ENCODE results near the gene UBE3C. TPM values are rescaled to one million over a fixed set of nuclear protein-coding genes. Genes with fewer than 3 reads are reported as not detected.

Gene UBE3C
- total and polyA plus RNA-seq, 2 of the 13 experiments (the other 11 are each of a cell fraction or from before 2014, with no cell fraction given) = 27.0 to 48.2 TPM

DNA sequence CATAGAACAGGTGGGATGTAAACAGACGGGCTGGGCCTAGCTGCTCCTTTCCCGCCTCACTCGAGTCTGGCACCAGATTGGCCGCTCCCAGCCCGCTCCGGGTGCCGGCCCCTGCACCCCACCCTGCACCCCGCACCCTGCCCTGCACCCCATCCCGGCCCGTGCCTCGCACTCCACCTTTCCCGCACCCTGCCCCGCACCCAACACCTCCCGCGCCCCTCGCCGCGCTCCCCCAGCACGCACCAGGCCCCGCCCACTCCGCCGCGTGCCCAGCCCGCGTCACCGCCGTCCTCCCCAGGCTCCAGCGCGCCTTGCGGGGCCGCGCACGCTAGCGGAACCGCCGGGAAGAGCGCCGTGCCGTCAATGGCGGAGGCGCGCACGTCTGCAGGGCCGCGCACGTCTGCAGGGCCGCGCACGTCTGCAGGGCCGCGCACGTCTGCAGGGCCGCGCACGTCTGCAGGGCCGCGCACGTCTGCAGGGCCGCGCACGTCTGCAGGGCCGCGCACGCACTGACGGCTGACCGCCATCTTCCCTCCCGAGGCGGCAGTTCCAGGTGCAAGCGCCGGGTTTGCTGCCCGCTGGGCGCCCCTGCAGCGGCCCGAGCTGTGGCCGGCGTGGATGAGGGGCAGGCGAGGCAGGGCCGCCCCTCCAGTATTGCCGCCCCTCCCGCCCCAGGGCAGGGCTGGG lies at the start of gene UBE3C (continued):
- TF ChIP-seq, protein P1, sequence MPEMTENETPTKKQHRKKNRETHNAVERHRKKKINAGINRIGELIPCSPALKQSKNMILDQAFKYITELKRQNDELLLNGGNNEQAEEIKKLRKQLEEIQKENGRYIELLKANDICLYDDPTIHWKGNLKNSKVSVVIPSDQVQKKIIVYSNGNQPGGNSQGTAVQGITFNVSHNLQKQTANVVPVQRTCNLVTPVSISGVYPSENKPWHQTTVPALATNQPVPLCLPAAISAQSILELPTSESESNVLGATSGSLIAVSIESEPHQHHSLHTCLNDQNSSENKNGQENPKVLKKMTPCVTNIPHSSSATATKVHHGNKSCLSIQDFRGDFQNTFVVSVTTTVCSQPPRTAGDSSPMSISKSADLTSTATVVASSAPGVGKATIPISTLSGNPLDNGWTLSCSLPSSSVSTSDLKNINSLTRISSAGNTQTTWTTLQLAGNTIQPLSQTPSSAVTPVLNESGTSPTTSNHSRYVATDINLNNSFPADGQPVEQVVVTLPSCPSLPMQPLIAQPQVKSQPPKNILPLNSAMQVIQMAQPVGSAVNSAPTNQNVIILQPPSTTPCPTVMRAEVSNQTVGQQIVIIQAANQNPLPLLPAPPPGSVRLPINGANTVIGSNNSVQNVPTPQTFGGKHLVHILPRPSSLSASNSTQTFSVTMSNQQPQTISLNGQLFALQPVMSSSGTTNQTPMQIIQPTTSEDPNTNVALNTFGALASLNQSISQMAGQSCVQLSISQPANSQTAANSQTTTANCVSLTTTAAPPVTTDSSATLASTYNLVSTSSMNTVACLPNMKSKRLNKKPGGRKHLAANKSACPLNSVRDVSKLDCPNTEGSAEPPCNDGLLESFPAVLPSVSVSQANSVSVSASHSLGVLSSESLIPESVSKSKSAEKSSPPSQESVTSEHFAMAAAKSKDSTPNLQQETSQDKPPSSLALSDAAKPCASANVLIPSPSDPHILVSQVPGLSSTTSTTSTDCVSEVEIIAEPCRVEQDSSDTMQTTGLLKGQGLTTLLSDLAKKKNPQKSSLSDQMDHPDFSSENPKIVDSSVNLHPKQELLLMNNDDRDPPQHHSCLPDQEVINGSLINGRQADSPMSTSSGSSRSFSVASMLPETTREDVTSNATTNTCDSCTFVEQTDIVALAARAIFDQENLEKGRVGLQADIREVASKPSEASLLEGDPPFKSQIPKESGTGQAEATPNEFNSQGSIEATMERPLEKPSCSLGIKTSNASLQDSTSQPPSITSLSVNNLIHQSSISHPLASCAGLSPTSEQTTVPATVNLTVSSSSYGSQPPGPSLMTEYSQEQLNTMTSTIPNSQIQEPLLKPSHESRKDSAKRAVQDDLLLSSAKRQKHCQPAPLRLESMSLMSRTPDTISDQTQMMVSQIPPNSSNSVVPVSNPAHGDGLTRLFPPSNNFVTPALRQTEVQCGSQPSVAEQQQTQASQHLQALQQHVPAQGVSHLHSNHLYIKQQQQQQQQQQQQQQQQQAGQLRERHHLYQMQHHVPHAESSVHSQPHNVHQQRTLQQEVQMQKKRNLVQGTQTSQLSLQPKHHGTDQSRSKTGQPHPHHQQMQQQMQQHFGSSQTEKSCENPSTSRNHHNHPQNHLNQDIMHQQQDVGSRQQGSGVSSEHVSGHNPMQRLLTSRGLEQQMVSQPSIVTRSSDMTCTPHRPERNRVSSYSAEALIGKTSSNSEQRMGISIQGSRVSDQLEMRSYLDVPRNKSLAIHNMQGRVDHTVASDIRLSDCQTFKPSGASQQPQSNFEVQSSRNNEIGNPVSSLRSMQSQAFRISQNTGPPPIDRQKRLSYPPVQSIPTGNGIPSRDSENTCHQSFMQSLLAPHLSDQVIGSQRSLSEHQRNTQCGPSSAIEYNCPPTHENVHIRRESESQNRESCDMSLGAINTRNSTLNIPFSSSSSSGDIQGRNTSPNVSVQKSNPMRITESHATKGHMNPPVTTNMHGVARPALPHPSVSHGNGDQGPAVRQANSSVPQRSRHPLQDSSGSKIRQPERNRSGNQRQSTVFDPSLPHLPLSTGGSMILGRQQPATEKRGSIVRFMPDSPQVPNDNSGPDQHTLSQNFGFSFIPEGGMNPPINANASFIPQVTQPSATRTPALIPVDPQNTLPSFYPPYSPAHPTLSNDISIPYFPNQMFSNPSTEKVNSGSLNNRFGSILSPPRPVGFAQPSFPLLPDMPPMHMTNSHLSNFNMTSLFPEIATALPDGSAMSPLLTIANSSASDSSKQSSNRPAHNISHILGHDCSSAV (CRISPR knock-in tag; IDR thresholded peaks at IDR 0.05; ENCODE audit: borderline replicate concordance) = no peak
- TF ChIP-seq TEAD2 (CRISPR knock-in tag; IDR thresholded peaks at IDR 0.05) (no peak), ZNF432 (CRISPR knock-in tag; IDR thresholded peaks at IDR 0.05; ENCODE audit: borderline replicate concordance) (no peak), KDM1A (CRISPR knock-in tag; IDR thresholded peaks at IDR 0.05) (no peak), ZBTB21 (CRISPR knock-in tag; IDR thresholded peaks at IDR 0.05) (no peak), ZNF7 (CRISPR knock-in tag; IDR thresholded peaks at IDR 0.05) (no peak), ZFP36L2 (CRISPR knock-in tag; IDR thresholded peaks at IDR 0.05) (no peak), PCBP1 (IDR thresholded peaks at IDR 0.05; ENCODE audit: borderline replicate concordance, low read depth, low read length) (no peak), EP300 (IDR thresholded peaks at IDR 0.05; ENCODE audit: low read depth in 2 of 2, low read length in 2 of 2) (no peak), EP300 (CRISPR knock-in tag; IDR thresholded peaks at IDR 0.05; ENCODE audit: borderline replicate concordance) (no peak)
- TF ChIP-seq, protein P2, sequence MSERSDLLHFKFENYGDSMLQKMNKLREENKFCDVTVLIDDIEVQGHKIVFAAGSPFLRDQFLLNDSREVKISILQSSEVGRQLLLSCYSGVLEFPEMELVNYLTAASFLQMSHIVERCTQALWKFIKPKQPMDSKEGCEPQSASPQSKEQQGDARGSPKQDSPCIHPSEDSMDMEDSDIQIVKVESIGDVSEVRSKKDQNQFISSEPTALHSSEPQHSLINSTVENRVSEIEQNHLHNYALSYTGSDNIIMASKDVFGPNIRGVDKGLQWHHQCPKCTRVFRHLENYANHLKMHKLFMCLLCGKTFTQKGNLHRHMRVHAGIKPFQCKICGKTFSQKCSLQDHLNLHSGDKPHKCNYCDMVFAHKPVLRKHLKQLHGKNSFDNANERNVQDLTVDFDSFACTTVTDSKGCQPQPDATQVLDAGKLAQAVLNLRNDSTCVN (CRISPR knock-in tag; IDR thresholded peaks at IDR 0.05; ENCODE audit: borderline replicate concordance) = no peak
- TF ChIP-seq, protein P3, sequence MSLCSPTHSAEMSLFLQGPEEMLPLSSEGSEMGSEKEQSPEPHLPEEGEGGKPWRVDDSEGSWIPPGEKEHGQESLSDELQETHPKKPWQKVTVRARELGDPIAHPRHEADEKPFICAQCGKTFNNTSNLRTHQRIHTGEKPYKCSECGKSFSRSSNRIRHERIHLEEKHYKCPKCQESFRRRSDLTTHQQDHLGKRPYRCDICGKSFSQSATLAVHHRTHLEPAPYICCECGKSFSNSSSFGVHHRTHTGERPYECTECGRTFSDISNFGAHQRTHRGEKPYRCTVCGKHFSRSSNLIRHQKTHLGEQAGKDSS (CRISPR knock-in tag; IDR thresholded peaks at IDR 0.05; ENCODE audit: borderline replicate concordance, low read depth) = peak; percentile 49; the same call in 1 of the 2 replicates
- TF ChIP-seq, protein P4, sequence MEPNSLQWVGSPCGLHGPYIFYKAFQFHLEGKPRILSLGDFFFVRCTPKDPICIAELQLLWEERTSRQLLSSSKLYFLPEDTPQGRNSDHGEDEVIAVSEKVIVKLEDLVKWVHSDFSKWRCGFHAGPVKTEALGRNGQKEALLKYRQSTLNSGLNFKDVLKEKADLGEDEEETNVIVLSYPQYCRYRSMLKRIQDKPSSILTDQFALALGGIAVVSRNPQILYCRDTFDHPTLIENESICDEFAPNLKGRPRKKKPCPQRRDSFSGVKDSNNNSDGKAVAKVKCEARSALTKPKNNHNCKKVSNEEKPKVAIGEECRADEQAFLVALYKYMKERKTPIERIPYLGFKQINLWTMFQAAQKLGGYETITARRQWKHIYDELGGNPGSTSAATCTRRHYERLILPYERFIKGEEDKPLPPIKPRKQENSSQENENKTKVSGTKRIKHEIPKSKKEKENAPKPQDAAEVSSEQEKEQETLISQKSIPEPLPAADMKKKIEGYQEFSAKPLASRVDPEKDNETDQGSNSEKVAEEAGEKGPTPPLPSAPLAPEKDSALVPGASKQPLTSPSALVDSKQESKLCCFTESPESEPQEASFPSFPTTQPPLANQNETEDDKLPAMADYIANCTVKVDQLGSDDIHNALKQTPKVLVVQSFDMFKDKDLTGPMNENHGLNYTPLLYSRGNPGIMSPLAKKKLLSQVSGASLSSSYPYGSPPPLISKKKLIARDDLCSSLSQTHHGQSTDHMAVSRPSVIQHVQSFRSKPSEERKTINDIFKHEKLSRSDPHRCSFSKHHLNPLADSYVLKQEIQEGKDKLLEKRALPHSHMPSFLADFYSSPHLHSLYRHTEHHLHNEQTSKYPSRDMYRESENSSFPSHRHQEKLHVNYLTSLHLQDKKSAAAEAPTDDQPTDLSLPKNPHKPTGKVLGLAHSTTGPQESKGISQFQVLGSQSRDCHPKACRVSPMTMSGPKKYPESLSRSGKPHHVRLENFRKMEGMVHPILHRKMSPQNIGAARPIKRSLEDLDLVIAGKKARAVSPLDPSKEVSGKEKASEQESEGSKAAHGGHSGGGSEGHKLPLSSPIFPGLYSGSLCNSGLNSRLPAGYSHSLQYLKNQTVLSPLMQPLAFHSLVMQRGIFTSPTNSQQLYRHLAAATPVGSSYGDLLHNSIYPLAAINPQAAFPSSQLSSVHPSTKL (CRISPR knock-in tag; IDR thresholded peaks at IDR 0.05) = 0 out of 2 replicates have a peak, but pooled peaks have one; percentile 14
- TF ChIP-seq, protein P5, sequence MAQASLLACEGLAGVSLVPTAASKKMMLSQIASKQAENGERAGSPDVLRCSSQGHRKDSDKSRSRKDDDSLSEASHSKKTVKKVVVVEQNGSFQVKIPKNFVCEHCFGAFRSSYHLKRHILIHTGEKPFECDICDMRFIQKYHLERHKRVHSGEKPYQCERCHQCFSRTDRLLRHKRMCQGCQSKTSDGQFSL (CRISPR knock-in tag; IDR thresholded peaks at IDR 0.05) = no peak

Data from HepG2 (cell line).